GM18867 (cell line): Measurements from ENCODE around the gene PYGL.
"Not testable (repeated sequence)": the region's sequence is repeated elsewhere in the genome, so short reads cannot be mapped to it uniquely, and the experiment has no call there.

Experiments used
- ATAC-seq: cut with Tn5 transposase; IDR thresholded peaks from one replicate; pipeline ENCODE4 v1.9.1; 2021; ENCODE audit warnings: mild to moderate bottlenecking, moderate library complexity; ENCODE audit not compliant: unreplicated experiment

Gene PYGL

DNA sequence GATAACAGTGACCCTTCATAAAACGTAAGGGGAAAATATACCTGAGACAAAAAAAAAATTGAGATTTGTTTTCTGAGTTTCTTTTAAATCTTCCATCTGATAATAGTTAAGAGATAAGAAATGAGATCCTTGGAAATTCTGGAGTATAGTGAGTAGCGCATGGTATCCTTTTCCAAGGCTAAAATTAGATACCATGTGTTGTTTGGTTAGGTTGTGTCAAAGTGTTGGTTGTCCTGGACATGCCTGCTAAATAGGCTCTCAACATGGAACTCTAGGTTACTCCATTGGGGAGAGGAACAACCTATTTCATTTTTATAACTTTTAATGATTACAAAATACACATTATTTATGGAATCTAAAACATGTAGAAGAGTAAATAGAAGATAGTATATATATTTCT, 14.8 kb downstream of the PYGL start:
- ATAC-seq = no peak

DNA sequence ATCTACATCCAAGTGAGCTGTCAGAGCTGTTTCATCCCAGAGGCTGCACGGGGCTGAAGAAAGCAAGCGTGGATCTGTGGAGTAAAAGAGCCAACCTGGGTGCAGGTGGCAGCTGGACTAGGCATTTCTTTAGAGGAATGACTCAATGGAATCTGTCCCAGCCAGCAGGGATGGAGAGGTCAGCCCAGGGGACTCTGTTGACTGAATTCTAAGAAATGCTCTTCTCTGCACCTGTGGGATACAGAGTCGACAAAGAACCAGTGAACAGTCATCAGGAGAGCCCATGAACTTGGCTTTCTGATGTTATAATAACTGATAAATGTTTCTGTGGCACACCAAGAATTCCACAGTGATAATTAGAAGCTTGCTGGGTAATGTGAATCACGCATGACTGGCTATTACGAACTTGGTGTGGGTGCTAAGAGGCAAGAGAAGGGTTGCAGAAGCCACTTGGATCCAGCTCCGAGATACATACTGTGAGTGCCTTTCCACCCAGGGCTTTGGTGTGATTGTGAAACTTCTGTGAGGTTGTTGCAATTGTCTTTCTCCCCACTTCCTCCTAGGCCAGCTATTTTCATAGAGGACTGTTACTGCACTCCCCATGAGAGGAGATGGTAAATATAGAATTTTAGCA, 16.2 kb downstream of the PYGL start:
- ATAC-seq = no peak

DNA sequence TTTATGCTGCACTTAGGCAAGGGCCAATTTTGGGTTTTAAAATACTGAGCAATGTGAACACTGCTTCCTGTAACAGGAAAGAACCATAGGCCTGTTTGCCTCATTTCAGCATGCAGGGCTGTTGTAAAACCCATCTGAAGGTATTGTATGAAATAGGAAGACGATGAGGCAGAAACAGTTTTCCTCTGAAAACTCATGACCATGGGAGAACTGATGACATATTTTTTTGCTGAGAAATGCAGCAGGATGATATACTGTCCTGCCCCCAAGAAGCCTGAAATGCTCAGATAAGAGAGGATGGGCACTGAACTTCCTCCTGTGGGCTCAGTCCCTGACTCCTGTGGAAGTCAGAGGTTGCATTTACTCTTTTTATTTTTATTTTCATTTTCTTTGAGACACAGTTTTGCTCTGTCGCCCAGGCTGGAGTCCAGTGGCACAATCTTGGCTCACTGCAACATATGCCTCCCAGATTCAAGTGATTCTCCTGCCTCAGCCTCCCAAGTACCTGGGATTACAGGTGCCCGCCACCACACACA, 17.4 kb downstream of the PYGL start:
- ATAC-seq = no peak

DNA sequence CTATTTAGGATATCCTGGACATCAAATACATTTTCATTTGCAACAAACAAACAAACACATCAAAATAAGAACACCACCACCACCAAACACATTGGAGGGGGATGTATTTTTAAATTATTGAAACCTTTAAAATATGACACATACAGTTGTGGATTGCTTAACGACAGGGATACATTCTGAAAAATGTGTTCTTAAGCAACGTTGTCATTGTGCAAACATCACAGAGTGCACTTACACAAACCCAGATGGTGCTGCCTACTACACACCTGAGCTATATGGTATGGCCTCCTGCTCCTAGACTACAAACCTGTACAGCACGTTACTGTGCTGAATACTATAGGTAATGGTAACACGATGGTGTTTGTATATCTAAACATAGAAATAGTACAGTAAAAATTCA, 19.4 kb downstream of the PYGL start:
- ATAC-seq = no peak

DNA sequence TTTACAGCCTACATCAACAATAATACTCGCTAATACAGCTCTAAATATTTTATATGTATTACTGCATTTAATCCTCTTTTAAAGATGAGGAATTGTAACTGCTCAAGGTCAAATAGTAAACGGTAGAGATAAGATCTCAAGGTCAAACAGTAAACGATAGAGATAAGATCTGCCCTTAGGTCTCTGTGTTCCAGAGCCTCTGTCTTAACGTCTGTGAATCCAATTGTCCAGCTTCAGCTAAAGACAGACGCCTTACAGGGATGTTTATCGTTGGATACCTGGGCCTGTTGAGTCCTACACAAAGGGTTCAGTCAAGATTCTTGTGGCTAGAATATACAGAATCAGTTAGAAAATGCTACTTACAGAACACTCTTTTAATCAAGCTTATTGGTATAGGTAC, 20.0 kb downstream of the PYGL start:
- ATAC-seq = no peak

DNA sequence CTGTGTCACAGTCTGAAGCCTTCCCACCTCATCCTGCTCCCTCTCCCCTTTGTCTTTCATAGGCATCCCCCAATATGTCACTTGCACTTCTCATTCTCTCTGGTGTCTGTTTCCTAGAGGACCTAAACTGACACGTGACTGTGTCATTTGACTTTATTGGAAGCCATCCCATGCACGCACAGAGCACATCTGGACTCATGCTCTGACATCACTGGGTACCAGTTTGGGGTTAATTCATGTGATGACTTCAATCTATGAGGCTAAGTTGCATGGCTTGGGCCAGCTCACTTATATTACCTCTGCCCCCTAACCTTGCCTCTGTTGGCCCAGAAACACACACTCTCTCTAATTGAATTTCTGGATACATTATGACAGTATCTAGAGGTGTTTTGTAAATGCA, 21.5 kb downstream of the PYGL start:
- ATAC-seq = no peak

DNA sequence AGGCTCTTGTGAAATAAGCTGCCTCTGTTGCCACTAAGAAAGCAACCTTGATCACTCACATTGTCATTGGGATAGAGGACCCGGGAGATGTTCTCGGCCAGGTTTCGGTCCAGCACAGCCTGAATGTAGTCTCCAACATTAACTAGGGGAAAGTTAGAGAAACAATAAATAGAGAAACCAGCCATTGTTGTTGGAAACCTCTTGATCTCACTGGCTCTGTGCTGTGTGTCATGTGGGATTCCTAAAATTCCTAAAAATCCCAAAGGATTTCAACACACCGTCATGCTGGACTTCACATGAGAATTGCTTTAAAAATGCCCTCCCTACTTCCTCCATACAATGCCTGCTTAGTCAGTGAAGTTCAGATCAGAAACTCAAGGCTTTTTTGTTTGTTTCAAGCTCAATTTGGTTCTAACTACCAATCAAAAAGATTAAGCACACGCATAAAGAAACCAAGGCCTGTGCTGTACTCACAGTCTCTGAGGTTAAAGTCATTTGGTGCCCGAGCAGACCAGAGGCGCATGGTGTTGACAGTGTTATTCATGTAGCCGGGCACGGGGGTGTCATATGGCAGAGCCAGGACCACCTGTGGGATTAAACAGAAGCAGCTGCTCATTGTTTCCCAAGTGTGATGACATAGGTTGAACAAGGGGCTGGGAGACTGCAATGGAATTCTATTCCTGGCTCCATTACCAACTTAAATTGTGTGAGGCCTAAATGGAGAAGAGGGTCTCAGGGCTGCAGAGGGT, 23.6 kb downstream of the PYGL start:
- ATAC-seq = no peak

DNA sequence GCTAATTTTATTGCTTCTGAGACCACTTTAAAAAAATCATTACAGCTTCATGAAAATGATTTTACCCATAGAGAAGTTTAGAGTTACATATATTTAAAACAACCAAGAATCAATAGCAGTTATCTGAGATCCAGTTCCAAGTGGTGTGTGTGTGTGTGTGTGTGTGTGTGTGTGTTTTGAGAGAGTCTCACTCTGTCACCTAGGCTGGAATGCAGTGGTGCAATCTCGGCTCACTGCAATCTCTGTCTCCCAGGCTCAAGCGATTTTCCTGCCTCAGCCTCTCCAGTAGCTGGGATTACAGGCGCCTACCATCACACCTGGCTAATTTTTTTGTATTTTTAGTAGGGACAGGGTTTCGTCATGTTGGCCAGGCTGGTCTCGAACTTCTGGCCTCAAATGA, 24.8 kb downstream of the PYGL start:
- not testable (repeated sequence) for ATAC-seq

DNA sequence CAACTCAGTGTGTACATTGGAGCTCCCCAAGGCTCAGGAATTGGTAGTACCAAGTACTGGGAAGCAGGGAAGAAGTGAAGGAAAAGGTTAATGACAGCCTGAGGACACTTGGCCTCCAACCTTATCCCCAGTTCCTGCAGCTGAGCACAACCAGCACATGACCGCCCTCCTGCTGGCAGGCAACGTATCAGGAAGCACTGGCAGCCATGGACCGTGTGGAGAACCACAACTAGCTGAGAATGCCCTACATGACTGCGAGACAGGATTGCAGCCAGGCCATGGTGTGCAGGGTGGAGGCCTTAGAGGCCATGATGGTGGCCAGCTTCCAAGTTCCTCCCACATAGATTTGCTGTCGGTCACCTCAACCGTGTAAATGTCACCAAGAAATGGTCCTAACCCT, 26.8 kb downstream of the PYGL start:
- ATAC-seq = no peak

DNA sequence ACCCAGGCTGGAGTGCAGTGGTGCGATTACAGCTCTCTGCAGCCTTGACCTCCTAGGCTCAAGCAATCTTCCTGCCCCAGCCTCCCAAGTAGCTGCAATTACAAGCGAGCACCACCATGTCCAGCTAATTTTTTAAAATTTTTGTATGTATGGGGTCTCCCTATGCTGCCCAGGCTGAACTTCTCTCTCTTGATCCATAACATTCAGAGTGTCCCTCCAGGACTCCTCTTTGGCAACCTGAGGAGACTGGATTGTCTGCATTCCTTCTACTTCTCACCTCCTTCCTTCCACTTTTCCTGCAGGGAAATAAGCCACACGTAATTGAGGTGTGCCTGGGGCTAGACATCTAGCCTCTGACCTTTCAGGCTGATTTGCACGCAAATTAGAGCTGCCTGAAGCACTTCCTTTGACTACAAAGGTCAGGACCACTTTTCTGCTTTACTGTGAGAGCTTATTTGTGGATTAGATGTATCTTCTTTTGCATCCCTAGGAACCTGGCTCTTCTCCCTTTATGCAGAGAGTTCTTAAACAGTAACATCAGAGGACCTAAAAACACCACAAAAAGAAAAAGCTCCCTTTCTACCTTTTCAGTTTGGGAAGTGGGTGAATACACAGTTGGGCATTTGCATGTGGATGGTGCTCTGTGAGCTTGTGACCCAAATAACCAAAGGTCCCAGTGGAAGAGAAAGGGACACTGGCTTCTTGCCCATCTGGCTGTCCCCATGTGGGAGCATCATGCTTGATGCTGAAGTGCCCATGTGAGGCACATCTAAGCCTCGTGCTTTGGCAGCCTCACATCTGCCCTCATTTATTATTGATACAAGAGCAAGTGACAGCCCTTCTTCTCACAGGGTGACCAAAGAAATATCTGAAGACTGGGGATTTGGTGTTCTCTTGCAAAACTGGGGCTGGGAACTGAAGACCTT, 33.5 kb downstream of the PYGL start:
- no peak for ATAC-seq

DNA sequence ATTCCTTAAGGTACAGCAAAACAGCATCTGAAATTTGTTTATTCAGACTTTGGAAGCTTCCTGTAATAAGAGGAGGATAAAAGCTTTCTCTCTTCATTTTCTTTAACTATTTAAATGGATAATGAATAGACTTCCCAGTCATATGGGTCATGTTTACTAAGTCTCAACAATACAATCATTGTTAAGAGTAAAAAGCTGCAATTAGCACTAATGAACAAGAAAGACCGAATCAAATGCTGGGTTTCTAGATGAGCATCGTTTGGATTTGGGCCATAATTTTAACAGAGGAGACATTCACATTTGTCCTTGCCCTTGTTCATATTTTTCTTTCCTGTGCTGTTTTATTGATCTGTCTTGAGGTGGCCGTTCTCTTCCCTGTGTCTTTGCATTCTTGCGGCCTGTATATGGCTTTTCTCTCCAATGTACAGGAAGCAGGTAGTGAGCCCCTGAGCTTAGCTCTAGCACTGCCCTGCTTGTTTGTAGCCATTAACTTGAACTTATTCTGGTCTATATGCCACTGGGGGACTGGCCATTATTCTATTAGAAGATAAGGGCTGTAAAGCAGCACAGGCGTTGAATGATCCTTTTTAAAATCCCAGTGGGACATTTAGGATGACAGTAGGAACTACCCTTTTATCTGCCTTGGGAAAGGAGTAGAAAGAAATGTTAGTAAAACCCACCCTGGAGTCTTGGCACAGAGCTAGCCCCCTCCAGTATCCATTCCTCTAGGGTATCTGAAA, 37.8 kb downstream of the PYGL start:
- ATAC-seq = no peak

DNA sequence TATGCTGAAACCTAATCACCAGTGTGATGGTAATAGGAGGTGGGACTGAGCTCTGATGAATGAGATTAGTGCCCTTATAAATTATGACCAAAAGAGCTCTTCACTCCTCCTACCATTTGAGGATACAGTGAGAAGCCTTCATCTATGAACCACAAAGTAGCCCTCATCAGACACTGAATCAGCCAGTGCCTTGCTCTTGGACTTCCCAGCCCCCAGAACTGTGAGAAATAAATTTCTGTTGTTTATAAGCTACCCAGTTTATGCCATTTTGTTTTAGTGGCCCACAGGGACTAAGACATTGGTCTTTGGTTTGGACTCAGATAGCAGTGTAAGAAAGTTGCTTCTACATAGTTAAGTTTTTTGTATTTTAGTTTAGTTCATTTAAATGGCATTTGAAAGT, 39.6 kb downstream of the PYGL start:
- ATAC-seq = no peak

DNA sequence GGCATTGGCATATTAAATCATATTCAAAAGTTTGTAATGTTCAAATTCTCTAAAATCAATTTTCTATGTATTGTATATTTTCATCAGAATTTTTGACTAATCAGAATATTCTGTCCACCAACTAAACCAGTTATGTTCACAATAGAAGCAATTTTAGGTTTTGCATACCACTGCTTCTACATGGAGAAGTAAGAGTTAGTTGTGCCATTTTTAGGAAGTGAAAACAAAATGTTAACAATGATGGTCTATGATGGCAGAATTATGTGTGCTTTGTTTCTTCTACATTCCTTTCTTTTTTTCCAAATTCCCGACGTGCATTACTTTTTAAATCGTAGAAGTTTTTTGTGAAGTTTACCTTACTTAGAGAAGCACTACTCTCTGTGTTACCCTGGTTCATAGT, 42.9 kb downstream of the PYGL start:
- ATAC-seq = no peak

DNA sequence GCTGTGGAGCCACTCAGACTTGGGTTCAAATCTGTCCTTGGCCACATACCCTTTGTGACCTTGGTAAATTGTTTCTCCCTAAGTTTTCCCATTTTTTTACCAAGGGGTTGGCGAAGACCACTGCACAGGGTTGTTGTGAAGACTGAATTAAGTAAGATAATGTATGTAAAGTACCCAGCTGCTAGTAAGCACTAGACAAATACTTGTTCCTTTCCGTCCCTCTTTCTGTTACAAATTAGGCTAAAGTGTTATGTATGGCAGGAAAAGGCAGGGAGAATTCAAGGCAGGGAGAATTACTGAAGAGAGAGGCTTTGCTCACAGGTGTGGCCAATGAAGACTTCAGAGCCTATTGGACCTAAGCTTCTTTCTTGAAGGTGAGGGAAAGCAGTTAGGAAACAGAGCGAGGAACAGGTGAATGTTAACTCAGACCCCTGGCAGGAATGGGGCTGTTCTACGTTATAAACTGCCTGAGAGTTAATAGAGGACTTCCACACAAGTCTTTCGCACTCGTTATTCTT, 46.6 kb downstream of the PYGL start:
- no peak for ATAC-seq

DNA sequence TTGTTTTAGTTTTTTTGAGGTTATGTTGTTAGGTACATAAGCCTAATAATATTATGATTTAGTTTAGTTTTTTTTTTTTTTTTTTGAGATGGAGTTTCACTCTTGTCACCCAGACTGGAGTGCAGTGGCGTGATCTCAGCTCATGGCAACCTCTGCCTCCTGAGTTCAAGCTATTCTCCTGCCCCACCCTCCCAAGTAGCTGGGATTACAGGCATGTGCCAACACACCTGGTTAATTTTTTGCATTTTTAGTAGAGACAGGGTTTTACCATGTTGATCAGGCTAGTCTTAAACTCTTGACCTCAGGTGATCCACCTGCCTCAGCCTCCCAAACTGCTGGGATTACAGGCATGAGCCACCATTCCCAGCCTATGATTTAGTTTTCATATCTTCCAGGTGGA, 47.3 kb downstream of the PYGL start:
- not testable (repeated sequence) for ATAC-seq

DNA sequence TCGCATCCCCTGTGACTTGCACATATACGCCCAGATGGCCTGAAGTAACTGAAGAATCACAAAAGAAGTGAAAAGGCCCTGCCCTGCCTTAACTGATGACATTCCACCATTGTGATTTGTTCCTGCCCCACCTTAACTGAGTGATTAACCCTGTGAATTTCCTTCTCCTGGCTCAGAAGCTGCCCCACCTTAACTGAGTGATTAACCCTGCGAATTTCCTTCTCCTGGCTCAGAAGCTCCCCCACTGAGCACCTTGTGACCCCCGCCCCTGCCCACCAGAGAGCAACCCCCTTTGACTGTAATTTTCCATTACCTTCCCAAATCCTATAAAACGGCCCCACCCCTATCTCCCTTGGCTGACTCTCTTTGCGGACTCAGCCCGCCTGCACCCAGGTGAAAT, 47.9 kb downstream of the PYGL start:
- ATAC-seq = not testable (repeated sequence)

DNA sequence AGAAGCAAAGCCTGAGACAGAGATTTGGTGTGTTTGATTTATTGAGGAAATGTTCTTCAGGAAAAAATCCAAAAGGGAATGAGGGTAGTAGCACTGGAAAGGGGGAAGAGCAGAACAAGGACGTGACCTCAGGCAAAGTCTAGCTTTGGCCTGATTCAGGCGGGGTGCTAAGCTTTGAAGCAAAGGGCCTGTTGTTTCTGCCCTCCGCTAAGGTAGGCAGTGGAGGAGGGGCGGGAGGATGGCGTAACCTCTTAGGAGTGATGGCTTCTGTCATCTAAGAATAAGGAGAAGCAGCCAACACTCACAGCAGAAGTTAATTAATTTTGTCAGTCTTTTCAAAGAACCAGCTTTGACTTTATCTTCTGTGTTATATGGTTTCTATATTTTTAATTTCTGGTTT, 52.0 kb downstream of the PYGL start:
- no peak for ATAC-seq

DNA sequence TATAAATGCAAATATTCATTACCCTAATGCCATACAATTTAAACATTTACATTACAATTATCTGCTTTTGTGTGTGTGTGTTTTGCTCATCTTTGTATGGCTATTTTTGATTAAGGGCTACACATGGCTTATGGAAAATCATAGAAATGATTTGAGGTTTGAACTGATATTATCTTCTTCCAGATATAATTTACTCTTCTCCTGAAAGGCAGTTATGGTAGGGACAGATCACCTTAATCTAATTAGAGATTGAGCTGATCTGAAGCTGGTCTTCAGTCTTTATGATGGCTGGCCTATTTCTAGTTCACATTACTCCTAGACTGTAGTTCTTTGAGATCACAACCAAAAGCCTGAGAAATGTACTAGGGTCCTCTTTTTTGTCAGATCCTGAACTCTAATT, 56.8 kb downstream of the PYGL start:
- no peak for ATAC-seq

DNA sequence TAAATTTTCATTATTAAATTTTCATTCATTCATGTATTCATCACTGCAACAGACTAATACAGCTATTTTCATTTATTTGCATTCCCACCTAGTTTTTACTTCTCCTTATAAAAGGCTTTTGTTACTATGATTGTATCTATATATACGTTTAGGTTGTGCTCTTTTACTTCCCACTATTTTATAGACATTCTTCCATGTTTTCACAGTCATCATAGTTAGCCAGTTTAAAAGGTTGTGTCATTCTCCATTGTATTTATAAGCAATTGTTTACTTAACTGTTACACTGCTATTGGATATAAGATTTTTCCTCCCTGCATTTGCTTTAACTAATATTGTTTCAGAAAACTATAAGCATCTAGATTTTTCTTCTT, 60.5 kb downstream of the PYGL start:
- ATAC-seq = no peak

DNA sequence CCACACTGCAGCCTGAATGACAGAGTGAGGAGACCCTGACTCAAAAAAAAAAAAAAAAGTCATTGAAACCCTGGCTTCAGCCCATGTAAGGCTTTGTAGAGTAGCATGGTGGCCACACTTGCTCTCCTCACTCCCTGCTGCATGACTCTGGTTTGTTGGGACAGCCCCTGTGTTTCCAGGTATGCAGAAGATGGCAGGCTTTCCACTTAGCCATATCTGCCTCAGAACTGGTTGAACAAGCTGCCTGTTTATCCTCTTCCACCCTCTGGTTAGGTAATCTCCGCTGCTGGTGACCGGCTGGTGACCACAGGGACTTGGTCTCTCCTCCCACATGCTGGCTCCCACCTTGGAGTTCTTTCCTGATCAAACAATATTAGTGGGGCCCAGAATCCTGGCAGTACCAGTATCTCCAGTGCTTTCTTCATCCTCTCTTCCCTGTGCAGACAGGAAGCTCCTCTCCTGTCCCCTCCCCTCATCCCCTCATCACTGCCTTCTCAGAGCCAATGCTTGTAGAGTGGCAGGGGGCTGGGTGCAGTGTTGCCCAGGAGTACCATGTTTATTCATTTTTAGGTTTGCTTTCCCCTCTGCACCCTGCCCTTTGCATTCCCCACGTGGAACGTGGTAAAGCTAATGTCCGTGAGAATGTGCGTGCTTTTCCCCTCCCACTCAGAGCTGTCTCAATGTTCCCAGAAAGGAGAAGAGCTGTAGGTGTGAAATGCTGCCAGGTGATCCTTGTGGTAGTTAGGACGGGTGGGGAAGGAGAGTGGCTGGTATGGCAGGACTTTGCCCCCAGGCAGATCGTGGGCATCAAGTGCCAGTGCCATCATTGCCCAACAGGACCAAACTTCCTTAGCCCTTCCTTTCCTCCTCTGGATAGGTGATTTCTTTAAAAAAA, 61.1 kb downstream of the PYGL start:
- ATAC-seq = no peak
